Neural progenitor cell (in vitro differentiated cells): Measurements from ENCODE around the gene SPDYE3.

Experiments
- CTCF ChIP-seq: fragments of 200-600 bp; sonication (generic); IDR thresholded peaks from 2 replicates; pipeline ENCODE4 v1.5.1; 2017; ENCODE audit warnings: antibody characterized with exemption, mild to moderate bottlenecking
- EZH2 ChIP-seq: fragments of 200-600 bp; sonication (generic); IDR thresholded peaks from 2 replicates; pipeline ENCODE4 v1.6.1; 2017; ENCODE audit warnings: antibody characterized with exemption, mild to moderate bottlenecking, moderate library complexity
- EZH2phosphoT487 ChIP-seq: fragments of 200-600 bp; sonication (generic); IDR thresholded peaks from 2 replicates; pipeline ENCODE4 v1.6.1; 2017; ENCODE audit warnings: antibody characterized with exemption

- no peak for TF ChIP-seq CTCF
- TF ChIP-seq EZH2phosphoT487 = no peak
- TF ChIP-seq EZH2 = no peak
These were observed 44.2 kb downstream of the SPDYE3 start for GRCh38 chr7:100351657-100352058.
